Rectal smooth muscle tissue (tissue), 1 donor: ENCODE data around the gene TRPV4.

ENCODE experiments used
- H3K27ac ChIP-seq: one replicate; pipeline ENCODE4 v1.7.0; 2013; ENCODE audit warnings: low read depth, low read length, inconsistent platforms
- H3K27me3 ChIP-seq: one replicate; pipeline ENCODE4 v1.7.0; 2013; ENCODE audit warnings: low read length; ENCODE audit not compliant: control insufficient read depth, insufficient read depth
- H3K36me3 ChIP-seq: one replicate; pipeline ENCODE4 v1.7.0; 2013; ENCODE audit warnings: low read length; ENCODE audit not compliant: control insufficient read depth, insufficient read depth
- H3K4me1 ChIP-seq: one replicate; pipeline ENCODE4 v1.7.0; 2013; ENCODE audit warnings: low read length; ENCODE audit not compliant: control insufficient read depth, insufficient read depth
- H3K4me3 ChIP-seq: one replicate; pipeline ENCODE4 v1.7.0; 2013; ENCODE audit warnings: low read length
- H3K9ac ChIP-seq: one replicate; pipeline ENCODE4 v1.7.0; 2013; ENCODE audit warnings: low read length

TRPV4 gene

GRCh38 chr12:109818905-109819500 is 14.2 kb downstream of the TRPV4 start:
- Histone ChIP-seq H3K4me1 (no peaks in the 10 kb centered on the region), H3K27ac (no peak overlapping the region), H3K9ac (no peak overlapping the region), H3K27me3 (peaks cover 3% of the 10 kb centered on the region), H3K36me3 (no peaks in the 10 kb centered on the region), H3K4me3 (no peak overlapping the region)

DNA sequence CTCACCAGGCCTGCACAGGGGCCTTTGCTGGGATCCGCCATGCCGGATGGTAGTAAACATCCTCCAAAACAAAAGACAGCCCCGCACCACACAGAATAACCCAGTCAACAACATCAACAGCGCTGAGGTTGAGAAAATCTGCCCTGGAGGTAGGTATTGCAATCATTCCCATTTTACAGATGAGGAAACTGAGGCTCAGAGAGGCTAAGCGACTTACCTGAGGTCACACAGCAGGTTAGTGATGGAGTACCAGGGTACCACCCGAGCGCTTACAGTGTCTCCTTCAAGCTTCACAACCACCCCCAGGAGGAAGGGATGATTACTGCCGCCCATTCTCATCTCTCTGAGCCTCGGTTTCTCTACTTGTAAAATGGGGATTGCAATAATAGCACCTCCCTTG is 14.9 kb downstream of the TRPV4 start:
- Histone ChIP-seq H3K9ac (no peak overlapping the region), H3K4me3 (no peak overlapping the region), H3K27me3 (peaks cover 3% of the 10 kb centered on the region), H3K27ac (no peak overlapping the region), H3K36me3 (no peaks in the 10 kb centered on the region), H3K4me1 (no peaks in the 10 kb centered on the region)

GRCh38 chr12:109817627-109818231 is 15.5 kb downstream of the TRPV4 start:
- Histone ChIP-seq H3K9ac (no peak overlapping the region), H3K27ac (no peak overlapping the region), H3K36me3 (no peaks in the 10 kb centered on the region), H3K4me3 (no peak overlapping the region), H3K27me3 (peaks cover 3% of the 10 kb centered on the region), H3K4me1 (no peaks in the 10 kb centered on the region)

DNA sequence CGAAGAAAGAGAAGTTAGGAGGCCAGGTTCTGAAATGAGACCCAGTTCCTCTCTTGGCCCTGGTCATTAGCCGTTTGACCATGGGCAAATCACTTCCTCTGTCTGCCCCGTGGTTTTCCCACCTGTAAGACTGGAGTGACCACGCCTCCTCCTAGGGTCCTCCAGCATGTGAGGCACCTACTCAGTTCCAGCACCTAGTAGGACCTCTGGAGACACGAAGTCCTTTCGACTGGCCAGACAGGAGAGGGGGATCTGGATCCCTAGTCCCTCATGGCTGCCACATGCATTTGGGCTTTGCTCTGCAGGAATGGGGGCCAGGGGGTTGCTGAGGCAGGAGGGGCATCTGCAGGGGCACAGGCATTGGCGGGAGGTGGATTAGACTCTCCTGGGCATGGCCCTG is 16.3 kb downstream of the TRPV4 start:
- Histone ChIP-seq H3K27ac (no peak overlapping the region), H3K4me1 (no peaks in the 10 kb centered on the region), H3K27me3 (peaks cover 3% of the 10 kb centered on the region), H3K9ac (no peak overlapping the region), H3K4me3 (no peak overlapping the region), H3K36me3 (no peaks in the 10 kb centered on the region)

- Histone ChIP-seq H3K9ac (no peak overlapping the region), H3K4me3 (no peak overlapping the region), H3K27me3 (peaks cover 3% of the 10 kb centered on the region), H3K36me3 (no peaks in the 10 kb centered on the region), H3K27ac (no peak overlapping the region), H3K4me1 (no peaks in the 10 kb centered on the region)
Observed at GRCh38 chr12:109815757-109816617, 17.2 kb downstream of the TRPV4 start.

GRCh38 chr12:109815225-109815624 is 18.0 kb downstream of the TRPV4 start:
- Histone ChIP-seq H3K4me1 (no peaks in the 10 kb centered on the region), H3K27me3 (peaks cover 3% of the 10 kb centered on the region), H3K27ac (no peak overlapping the region), H3K9ac (no peak overlapping the region), H3K4me3 (no peak overlapping the region), H3K36me3 (no peaks in the 10 kb centered on the region)

DNA sequence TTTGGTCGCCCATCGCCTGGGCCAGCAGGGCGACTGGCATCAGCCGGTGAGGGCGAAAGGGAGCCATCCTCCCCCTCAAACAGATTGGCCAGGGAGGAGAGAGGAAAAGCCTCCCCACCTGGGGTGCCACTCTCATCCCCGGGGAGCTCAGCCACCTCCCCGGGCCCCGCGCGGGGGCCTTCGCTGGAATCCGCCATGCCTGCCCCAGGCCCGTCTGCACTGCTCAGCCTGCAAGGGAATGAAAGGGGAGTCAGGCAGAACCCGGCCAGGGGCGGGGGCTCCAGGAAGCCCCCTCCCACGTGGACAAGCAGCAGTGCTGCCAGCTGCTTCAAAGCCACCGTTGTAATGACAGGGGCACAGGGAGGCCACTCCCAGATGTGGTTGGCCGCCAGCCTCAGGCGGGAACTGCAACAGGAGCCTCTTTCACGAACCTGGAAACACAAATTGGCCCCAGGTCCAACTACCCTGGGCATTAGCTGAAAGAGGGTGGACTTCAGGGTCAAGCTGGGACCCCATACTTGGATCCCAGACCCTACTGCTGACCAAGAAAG is 18.5 kb downstream of the TRPV4 start:
- Histone ChIP-seq H3K27me3 (peaks cover 3% of the 10 kb centered on the region), H3K4me1 (no peaks in the 10 kb centered on the region)

GRCh38 chr12:109813810-109814416 is 19.3 kb downstream of the TRPV4 start:
- Histone ChIP-seq H3K27ac (no peak overlapping the region), H3K36me3 (no peaks in the 10 kb centered on the region), H3K4me1 (no peaks in the 10 kb centered on the region), H3K9ac (no peak overlapping the region), H3K4me3 (no peak overlapping the region), H3K27me3 (no peaks in the 10 kb centered on the region)

More for the DNA sequence above, 18.5 kb downstream of the TRPV4 start:
- no peaks in the 10 kb centered on the region for H3K36me3 ChIP-seq
- H3K4me3 ChIP-seq, result no peak overlapping the region
- H3K27ac ChIP-seq, result no peak overlapping the region
- H3K9ac ChIP-seq, result no peak overlapping the region

- Histone ChIP-seq H3K27me3 (no peaks in the 10 kb centered on the region), H3K36me3 (no peaks in the 10 kb centered on the region), H3K4me1 (no peaks in the 10 kb centered on the region), H3K4me3 (no peak overlapping the region), H3K9ac (no peak overlapping the region), H3K27ac (no peak overlapping the region)
Observed at GRCh38 chr12:109811624-109811995, 21.6 kb downstream of the TRPV4 start.

DNA sequence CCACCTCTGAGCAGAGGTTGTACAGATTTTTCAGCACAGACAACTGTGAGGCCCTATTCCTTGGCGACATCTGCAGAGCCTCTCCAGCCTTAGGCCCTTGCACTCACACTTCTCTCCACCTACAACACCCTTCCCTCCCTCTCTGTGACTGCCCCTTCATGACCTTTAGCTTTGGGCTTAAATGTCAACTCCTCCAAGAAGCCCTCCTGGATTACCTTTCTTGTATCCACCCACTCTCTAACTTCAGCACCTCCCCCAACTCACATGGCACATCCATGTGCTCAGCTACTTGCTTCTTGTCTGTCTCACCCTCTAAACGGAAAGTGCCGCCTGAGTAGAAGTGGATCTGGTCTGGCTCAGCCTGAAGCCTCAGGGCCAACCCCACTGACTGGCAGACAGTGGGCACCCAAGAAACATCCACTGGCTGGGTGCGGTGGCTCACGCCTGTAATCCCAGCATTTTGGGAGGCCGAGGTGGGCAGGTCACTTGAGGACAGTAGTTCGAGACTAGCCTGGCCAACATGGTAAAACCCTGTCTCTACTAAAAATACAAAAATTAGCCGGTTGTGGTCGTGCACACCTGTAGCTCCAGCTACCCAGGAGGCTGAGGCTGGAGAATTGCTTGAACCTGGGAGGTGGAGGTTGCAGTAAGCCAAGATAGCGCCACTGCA is 22.1 kb downstream of the TRPV4 start:
- no peaks in the 10 kb centered on the region for H3K4me1 ChIP-seq
- no peak overlapping the region for H3K9ac ChIP-seq
- no peak overlapping the region for H3K27ac ChIP-seq
- no peaks in the 10 kb centered on the region for H3K36me3 ChIP-seq
- H3K27me3 ChIP-seq, result no peaks in the 10 kb centered on the region
- H3K4me3 ChIP-seq, result no peak overlapping the region

GRCh38 chr12:109808876-109809646 is 24.1 kb downstream of the TRPV4 start:
- Histone ChIP-seq H3K27ac (no peak overlapping the region), H3K4me3 (no peak overlapping the region), H3K36me3 (no peaks in the 10 kb centered on the region), H3K4me1 (no peaks in the 10 kb centered on the region), H3K27me3 (no peaks in the 10 kb centered on the region), H3K9ac (no peak overlapping the region)
